Esophagus squamous epithelium (tissue), 5 donors: ENCODE measurements around the gene EEF1AKMT3. TPM values are rescaled to one million over a fixed set of nuclear protein-coding genes. Genes with fewer than 3 reads are reported as not detected.
A peak's percentile ranks its signal among the peaks of the same experiment; 100 is the strongest.

Source experiments
- DNase-seq: peaks from one replicate; lab custom pipeline; 2025; lab: John Stamatoyannopoulos, UW
- H3K27ac ChIP-seq, 4 donors: fragments of 200-600 bp; sonication (generic); one replicate each; pipeline ENCODE4 v1.5.1; 2016 to 2019; ENCODE audit warnings: mild to moderate bottlenecking in 1 of 4
- H3K27me3 ChIP-seq, 4 donors: fragments of 200-600 bp; sonication (generic); 1 replicate in 3 of 4; 2 replicates in 1 of 4; pipeline versions ENCODE4 v1.5.1 to v1.6.0; 2017 to 2021; ENCODE audit warnings: antibody characterized with exemption in 1 of 4
- H3K36me3 ChIP-seq, 3 donors: fragments of 200-600 bp; sonication (generic); one replicate each; pipeline ENCODE4 v1.5.1; 2016 to 2019
- H3K4me1 ChIP-seq, 3 donors: fragments of 200-600 bp; sonication (generic); one replicate each; pipeline ENCODE4 v1.5.1; 2017 to 2019
- H3K4me3 ChIP-seq, 4 donors: fragments of 200-600 bp; sonication (generic); 1 replicate in 3 of 4; 2 replicates in 1 of 4; pipeline ENCODE4 v1.5.1; 2016 to 2019; ENCODE audit warnings: mild to moderate bottlenecking in 2 of 4, moderate library complexity in 1 of 4
- H3K9me3 ChIP-seq, 3 donors: fragments of 200-600 bp; sonication (generic); one replicate each; pipeline ENCODE4 v1.5.1; 2016 to 2019
- POLR2A ChIP-seq, 4 donors: fragments of 450-650 bp; IDR thresholded peaks; one replicate each; pipeline ENCODE4 v1.6.1; 2017; ENCODE audit warnings: antibody characterized with exemption in 4 of 4, mild to moderate bottlenecking in 4 of 4, moderate library complexity in 3 of 4
- WGBS, 2 donors: methylation state at CpG; one replicate each; pipeline ENCODE4 v1.1.5; 2018; 5-methylcytosine and 5-hydroxymethylcytosine counted together
- intact Hi-C: fragments of 100-400 bp; cut with DNase I; formaldehyde crosslinking; loops from one replicate; pipeline ENCODE4 v1.15.0; 2022
- total RNA-seq, 4 donors: library from RNA; depleted of rRNA; stranded (reverse); fragments of >200 nt; gene quantifications; one replicate each; pipeline ENCODE4 v1.1.0, GENCODE V29; 2016
- TF ChIP-seq, protein P1 (sequence below), 6 experiments: fragments of 450-650 bp in 4 of 6; fragments of 200-600 bp in 2 of 6; sonication (generic) in 2 of 6; IDR thresholded peaks; one replicate each; pipeline ENCODE4 v1.5.1; 2016 to 2019; ENCODE audit warnings: antibody characterized with exemption in 6 of 6, mild to moderate bottlenecking in 4 of 6, moderate library complexity in 4 of 6
- donor health status: DM: yes; HTN: yes; CAD: no.

EEF1AKMT3 gene
- total RNA-seq, 4 donors from 2014 or later: 2.6 to 7.6 (median 3.7) TPM

DNA sequence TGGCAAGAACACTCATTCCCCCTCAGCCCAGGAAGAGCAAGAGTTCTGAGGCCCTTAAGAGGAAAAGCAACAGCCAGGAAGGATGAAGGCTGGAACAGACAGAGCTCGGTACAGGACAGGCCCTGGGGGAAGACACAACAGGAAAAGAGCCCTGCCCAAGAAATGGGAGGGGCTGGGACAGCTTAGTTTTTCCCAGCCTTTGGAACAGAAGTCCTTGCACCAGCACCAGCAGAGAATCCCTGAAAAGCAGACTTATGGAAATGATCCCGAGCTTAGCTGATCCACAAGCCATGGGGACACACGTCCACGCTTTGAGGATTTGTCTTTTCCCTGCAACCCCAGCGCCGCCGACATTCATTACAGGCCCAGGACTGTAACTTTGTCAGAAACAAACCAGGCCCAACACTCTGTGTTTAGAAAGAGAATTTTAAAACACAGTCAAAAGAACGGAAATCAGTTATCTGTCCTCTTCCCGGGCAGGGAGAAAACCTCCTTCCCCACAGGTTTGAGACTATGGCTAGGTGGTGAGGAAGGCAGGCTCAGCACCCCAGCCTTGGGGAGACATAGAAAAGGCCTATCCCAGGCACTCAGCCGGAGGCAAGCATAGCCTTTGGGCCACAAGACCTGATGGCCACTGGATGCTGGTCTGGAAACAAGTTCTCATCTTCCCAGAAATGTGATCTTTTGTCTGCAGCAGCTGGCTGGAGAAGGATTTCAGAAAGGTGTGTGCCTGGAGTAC, 50.1 kb downstream of the EEF1AKMT3 start:
- DNase-seq: no peak
- H3K27ac ChIP-seq: peak overlapping the region in 3 of 4 donors; percentile 0 to 59 (median 9)
- intact Hi-C loops: no loop called here
- no peaks in the 10 kb centered on the region for H3K27me3 ChIP-seq
- H3K4me3 ChIP-seq: no peak overlapping the region
- WGBS, 2 donors: 76 to 82% methylated on average over 9 to 10 of the region's 10 CpGs
- H3K4me1 ChIP-seq: peaks cover 0 to 58% (median 8%) of the 10 kb centered on the region in 3 donors
- TF ChIP-seq, protein P1, sequence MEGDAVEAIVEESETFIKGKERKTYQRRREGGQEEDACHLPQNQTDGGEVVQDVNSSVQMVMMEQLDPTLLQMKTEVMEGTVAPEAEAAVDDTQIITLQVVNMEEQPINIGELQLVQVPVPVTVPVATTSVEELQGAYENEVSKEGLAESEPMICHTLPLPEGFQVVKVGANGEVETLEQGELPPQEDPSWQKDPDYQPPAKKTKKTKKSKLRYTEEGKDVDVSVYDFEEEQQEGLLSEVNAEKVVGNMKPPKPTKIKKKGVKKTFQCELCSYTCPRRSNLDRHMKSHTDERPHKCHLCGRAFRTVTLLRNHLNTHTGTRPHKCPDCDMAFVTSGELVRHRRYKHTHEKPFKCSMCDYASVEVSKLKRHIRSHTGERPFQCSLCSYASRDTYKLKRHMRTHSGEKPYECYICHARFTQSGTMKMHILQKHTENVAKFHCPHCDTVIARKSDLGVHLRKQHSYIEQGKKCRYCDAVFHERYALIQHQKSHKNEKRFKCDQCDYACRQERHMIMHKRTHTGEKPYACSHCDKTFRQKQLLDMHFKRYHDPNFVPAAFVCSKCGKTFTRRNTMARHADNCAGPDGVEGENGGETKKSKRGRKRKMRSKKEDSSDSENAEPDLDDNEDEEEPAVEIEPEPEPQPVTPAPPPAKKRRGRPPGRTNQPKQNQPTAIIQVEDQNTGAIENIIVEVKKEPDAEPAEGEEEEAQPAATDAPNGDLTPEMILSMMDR (IDR thresholded peaks at IDR 0.05): no peak
- no peak for TF ChIP-seq POLR2A (IDR thresholded peaks at IDR 0.05)
- peaks cover 56 to 95% (median 57%) of the 10 kb centered on the region in 3 donors for H3K36me3 ChIP-seq
- no peaks in the 10 kb centered on the region for H3K9me3 ChIP-seq

DNA sequence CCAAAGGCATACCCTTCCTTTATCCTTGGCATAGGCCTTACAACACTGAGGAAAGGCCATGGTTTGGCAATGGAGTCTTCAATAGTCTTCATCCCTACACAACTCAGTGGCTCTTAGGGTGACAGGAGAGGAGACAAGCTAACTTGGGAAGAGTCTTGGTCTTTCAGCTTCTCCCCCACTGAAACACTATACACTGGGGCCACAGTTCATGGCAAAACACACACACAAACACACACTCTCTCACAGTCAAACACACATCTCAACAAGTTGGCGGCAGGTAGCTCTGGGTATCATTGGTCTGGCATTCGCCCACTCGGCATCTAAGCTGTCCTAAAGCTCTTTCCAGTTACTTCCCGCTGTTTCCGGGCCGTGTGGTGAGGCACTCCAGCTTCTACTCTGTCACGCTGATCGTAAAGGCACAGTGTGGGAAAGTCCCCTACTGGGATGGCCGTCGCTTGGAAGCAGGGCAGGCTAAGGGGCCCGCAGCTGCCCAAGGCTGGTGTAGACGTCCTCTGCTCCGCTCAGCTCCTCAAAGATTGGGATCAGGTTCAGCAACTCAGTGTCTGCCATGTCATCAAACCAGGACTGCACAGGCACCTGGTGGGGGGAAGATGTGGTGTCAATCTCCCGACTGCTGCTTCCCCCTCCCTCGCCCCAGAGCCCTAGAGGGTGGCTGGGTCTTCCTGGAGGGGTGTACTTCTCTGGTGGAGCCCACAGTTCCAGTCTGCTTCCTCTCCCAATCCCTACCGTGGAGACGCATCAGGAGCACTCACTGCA, 50.9 kb downstream of the EEF1AKMT3 start:
- Histone ChIP-seq H3K4me1 (peaks cover 0 to 53% (median 6%) of the 10 kb centered on the region in 3 donors), H3K9me3 (no peaks in the 10 kb centered on the region), H3K36me3 (peaks cover 62 to 100% (median 62%) of the 10 kb centered on the region in 3 donors), H3K27me3 (no peaks in the 10 kb centered on the region), H3K4me3 (no peak overlapping the region), H3K27ac (peak overlapping the region in 3 of 4 donors; percentile 0 to 59 (median 9))
- intact Hi-C loops: no loop called here
- no peak for TF ChIP-seq POLR2A (IDR thresholded peaks at IDR 0.05)
- TF ChIP-seq, protein P1 (IDR thresholded peaks at IDR 0.05): no peak
- 80 to 82% methylated on average over 2 to 13 of the region's 17 CpGs for WGBS, 2 donors
- no peak for DNase-seq

DNA sequence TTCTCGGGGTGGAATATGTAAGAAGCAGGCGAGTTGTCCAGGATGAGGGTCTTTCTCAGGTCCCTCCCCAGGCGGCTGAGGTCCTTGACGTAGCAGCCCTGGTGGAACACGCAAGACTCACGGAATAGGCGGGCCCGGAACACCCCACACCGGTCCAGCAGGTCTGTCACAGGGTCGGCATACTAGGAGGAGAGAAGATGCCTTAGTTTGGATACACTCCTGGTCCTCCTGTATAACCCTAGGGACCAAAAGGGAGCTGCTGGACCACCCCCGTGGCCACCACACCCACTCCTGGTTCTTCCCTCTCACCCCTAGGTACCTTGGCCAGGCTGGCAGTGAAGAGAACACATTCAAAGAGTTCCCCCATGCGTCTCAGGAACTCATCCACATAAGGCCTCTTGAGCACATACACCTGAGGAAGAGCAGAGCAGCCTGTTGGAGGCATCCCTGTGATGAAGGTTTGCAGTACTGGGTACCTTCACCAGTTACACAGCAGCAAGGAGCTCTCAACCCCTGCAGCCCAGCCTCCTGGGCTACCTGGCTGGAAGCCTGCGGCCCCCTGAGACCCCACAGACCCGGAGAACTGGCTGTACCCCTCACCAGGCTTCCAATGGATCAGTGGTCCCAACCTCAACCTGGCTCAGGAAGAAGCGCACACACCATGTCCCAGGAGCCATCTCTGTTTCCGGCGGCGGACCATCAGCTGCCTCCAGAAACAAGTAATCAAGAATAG, 51.7 kb downstream of the EEF1AKMT3 start:
- intact Hi-C loops: no loop called here
- no peak for DNase-seq
- WGBS, 2 donors: 92 to 95% methylated on average over 4 to 5 of the region's 18 CpGs
- Histone ChIP-seq H3K27ac (peak overlapping the region in 1 of 4 donors; percentile 38), H3K36me3 (peaks cover 62 to 100% (median 64%) of the 10 kb centered on the region in 3 donors), H3K4me1 (peaks cover 0 to 53% (median 9%) of the 10 kb centered on the region in 3 donors), H3K9me3 (no peaks in the 10 kb centered on the region), H3K27me3 (no peaks in the 10 kb centered on the region), H3K4me3 (no peak overlapping the region)
- no peak for TF ChIP-seq POLR2A (IDR thresholded peaks at IDR 0.05)
- TF ChIP-seq, protein P1 (IDR thresholded peaks at IDR 0.05): no peak

DNA sequence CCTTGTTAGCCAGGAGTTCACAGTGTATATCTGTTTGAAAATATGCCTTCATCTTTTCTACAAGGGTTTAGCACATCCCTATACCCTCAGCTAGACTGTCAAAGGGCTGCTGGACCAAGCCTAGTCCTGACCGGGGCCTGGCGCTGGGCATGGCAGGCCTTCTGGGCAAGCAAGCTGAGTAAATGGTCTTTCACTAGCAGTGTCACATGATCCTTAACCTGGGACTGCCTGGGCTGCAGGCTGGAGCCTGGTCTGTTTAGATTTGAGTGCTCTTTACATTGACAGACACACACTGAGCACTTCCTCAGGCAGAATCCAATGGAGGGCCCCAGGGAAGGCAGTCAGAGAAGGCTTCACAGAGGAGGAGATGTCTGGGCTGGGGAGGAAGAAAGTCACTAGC, 53.0 kb downstream of the EEF1AKMT3 start:
- 83% methylated on average over 2 of the region's 2 CpGs; no CpG with 5 or more reads in 1 of the 2 donors for WGBS, 2 donors
- no peak overlapping the region for H3K4me3 ChIP-seq
- no peak for TF ChIP-seq POLR2A (IDR thresholded peaks at IDR 0.05)
- TF ChIP-seq, protein P1 (IDR thresholded peaks at IDR 0.05): no peak
- intact Hi-C loops: no loop called here
- peaks cover 62 to 97% (median 69%) of the 10 kb centered on the region in 3 donors for H3K36me3 ChIP-seq
- H3K4me1 ChIP-seq: peaks cover 0 to 59% (median 21%) of the 10 kb centered on the region in 3 donors
- no peaks in the 10 kb centered on the region for H3K9me3 ChIP-seq
- H3K27me3 ChIP-seq: no peaks in the 10 kb centered on the region
- no peak for DNase-seq
- no peak overlapping the region for H3K27ac ChIP-seq
